Stimulated activated CD4-positive, alpha-beta T cell treated with anti-CD3 and anti-CD28 coated beads, Interleukin-12 subunit alpha, Interleukin-12 subunit beta, amount 100 ng/mL, for 24 hours (primary cell): ENCODE data around the gene BMAL2.

Experiments
- DNase-seq, 2 experiments: peaks; one replicate each; pipeline ENCODE4 v3.0.0-alpha.2; 2020; ENCODE audit warnings: low read depth in 2 of 2

The BMAL2 gene

GRCh38 chr12:27355979-27356378 lies 23.3 kb downstream of the BMAL2 start:
- DNase-seq: no peak

GRCh38 chr12:27359578-27360340 lies 27.1 kb downstream of the BMAL2 start:
- DNase-seq: no peak

GRCh38 chr12:27361372-27361771 lies 28.7 kb downstream of the BMAL2 start:
- no peak for DNase-seq

GRCh38 chr12:27366621-27367020 lies 34.0 kb downstream of the BMAL2 start:
- DNase-seq: no peak

- DNase-seq: no peak
These were observed 34.4 kb downstream of the BMAL2 start for GRCh38 chr12:27367078-27367477.

- no peak for DNase-seq
These were observed 49.6 kb downstream of the BMAL2 start for GRCh38 chr12:27382171-27382795.
